Subcutaneous adipose tissue (tissue), 4 donors: ENCODE measurements around the gene BRAT1. TPM values are rescaled to one million over a fixed set of nuclear protein-coding genes. Genes with fewer than 3 reads are reported as not detected.

Source experiments
- total RNA-seq, 4 donors: library from RNA; depleted of rRNA; stranded (reverse); fragments of >200 nt; gene quantifications; one replicate each; pipeline ENCODE4 v1.1.0, GENCODE V29; 2016
- TF ChIP-seq, protein P1 (sequence below): fragments of 450-650 bp; IDR thresholded peaks from one replicate; pipeline ENCODE4 v1.5.1; 2016; ENCODE audit warnings: low read depth, mild to moderate bottlenecking, control low read depth, antibody characterized with exemption, moderate library complexity

Gene BRAT1
- total RNA-seq, 4 donors from 2014 or later = 11.7 to 42.2 (median 19.8) TPM

GRCh38 chr7:2542916-2543871 lies 12.1 kb downstream of the BRAT1 start:
- TF ChIP-seq, protein P1, sequence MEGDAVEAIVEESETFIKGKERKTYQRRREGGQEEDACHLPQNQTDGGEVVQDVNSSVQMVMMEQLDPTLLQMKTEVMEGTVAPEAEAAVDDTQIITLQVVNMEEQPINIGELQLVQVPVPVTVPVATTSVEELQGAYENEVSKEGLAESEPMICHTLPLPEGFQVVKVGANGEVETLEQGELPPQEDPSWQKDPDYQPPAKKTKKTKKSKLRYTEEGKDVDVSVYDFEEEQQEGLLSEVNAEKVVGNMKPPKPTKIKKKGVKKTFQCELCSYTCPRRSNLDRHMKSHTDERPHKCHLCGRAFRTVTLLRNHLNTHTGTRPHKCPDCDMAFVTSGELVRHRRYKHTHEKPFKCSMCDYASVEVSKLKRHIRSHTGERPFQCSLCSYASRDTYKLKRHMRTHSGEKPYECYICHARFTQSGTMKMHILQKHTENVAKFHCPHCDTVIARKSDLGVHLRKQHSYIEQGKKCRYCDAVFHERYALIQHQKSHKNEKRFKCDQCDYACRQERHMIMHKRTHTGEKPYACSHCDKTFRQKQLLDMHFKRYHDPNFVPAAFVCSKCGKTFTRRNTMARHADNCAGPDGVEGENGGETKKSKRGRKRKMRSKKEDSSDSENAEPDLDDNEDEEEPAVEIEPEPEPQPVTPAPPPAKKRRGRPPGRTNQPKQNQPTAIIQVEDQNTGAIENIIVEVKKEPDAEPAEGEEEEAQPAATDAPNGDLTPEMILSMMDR = no peak

DNA sequence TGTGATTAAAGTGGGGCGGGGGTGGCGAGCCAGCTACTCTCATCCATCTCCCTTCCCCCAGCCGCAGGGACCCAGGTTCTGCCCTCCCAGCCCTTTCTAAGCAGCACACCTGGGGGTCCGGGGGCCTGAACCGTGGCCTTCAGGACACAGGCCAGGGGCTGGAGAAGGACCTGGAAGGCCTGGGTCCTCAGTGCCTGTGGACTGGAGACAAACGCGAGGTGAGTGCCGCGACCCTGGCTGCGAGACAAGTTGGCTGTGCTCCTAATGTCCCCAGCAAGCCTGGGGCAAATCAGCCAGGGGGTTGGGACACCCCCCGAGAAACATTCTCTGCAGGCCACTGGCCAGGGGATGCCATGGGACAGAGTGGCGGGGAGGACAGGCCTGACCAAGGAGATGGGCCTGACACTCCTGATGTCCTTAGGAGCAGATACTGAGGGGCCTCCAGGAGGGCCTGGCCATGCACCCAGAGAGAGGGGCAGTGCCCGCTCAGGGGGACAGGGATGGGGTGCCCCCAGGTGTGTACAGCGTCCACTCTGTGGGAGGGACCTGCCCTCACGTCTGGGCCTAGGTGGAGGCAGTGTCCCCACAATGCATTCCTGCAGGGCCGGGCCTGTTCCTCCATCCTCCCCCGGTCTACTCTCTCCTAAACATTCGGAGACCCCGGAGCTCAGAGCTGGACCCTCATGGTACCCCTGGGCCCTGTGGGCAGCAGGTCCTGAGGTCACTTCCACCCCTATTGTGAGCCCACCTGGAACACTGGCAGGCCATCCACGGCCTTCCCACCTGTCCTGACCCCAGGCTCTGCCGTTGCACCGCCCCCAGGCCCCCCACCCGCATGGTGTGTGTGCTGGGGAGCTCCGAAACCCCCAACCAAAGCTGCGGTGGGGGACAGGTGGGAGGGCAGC lies 13.1 kb downstream of the BRAT1 start:
- TF ChIP-seq, protein P1 = no peak

GRCh38 chr7:2541291-2542010 lies 13.9 kb downstream of the BRAT1 start:
- TF ChIP-seq, protein P1 = no peak

DNA sequence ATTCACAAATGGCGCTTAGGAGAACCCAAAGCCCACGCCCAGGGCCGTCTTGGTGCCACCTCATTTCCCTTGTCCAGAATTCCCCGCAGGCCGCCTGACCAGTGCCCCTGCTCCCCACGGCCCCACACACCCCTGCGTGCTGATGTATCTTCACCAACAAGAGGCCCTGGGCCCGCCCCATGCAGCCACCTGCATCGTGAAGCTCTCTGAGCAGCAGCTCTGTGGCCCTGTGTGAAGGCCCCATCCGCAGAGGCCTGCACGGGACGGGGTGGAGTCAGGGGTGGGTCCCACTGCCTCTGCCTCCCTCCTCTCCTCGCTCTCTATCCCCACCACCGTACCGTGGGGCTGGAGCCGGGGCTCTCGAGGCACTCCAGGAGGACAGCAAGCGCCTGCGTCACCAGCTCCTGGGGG lies 14.7 kb downstream of the BRAT1 start:
- TF ChIP-seq, protein P1 = no peak

- TF ChIP-seq, protein P1 = no peak
These were observed 15.2 kb downstream of the BRAT1 start for GRCh38 chr7:2540133-2540532.

- TF ChIP-seq, protein P1 = no peak
These were observed 16.1 kb downstream of the BRAT1 start for GRCh38 chr7:2539031-2539911.
